ENCODE measurements around the gene DNAH6.

Gene DNAH6

DNA sequence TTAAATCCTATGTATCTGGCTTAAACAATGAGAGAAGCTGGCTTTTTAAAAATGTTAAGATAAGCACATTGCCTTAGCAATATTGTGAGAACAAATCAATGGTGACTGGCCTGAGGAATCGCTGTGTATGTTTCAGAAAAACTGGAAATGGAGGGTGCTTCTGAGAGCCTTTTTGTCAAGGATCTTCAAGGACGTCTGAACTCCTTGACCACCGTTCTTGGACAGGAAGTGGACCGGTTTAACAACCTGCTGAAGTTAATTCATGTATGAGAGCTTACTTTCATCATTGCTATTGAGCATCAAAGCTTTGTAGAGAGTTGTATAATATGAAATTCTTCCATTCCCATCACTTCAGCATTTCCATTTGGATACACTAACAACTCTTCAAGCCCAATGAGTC is 292.0 kb downstream of the DNAH6 start:
- DNase-seq = no peak

DNA sequence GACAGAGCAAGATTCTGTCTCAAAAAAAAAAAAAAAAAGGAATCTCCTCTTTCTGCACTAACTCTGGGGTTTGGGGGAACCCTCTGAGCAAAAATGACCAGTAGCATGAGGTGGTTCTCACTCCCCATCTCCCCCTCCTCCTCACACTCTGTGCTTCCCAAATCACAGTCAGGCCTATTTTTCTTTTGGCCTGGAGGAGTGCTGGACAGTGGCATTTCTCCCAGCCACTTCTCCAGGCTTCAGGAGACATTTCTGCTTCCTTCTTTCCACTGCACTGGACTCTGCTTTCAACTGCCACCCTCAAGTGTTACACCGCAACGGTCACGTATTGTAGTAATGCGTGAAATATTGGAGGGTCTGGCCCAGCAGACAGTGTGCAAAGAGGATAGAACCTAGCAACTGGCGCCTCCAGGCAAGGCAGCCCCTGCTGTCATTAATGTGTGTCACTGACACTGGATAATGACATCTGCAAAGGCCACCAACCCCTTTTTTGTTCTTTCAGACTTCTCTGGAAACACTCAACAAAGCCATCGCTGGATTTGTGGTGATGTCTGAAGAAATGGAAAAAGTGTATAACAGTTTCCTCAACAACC is 295.6 kb downstream of the DNAH6 start:
- no peak for DNase-seq

GRCh38 chr2:84815146-84815545 is 298.8 kb downstream of the DNAH6 start:
- no peak for DNase-seq

DNA sequence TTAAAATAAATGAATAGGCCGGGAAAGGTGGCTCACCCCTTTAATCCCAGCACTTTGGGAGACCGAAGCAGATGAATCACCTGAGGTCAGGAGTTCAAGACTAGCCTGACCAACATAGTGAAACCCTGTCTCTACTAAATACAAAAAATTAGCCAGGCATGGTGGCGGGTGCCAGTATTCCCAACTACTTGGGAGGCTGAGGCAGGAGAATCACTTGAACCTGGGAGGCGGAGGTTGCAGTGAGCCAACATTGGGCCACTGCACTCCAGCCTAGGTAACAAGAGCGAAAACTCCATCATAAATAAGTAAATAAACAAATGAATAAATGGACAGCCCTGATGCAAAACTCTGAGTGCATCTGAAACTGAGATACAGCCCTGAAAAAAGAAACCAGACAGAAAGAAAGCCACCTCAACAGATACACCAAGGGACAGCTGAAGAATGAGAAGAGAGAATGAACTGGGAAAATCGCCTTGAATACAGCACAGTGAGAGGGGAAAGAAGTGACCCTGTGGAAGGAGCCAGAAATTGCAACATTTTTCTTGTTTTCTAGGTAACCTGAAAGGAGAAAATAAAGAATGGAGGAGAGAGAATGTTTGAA is 300.2 kb downstream of the DNAH6 start:
- no peak for DNase-seq

GRCh38 chr2:84817239-84817655 is 300.9 kb downstream of the DNAH6 start:
- DNase-seq = no peak

- no peak for DNase-seq
Measured at GRCh38 chr2:84821806-84822205, 305.5 kb downstream of the DNAH6 start.

GRCh38 chr2:84823229-84823628 is 306.9 kb downstream of the DNAH6 start:
- DNase-seq = no peak

DNA sequence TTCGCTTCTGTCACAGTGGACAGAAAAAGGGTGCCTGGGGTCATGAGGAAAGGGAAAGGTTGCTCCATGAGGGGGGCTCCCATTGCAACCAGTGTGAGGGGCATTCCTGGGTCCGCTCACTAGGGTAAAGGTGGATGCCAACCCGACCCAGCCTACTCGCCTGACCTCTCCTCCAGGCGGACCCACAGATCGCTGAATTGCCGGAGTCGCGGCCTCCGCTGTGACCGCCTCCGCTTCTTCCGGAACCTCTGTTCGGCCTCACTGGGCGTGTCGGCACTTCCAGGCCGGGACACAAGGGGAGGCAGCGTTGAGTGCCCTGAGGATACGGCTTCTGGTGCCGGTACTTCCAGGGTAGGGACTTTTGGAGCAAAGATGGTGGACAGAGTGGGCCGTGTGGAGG is 307.5 kb downstream of the DNAH6 start:
- no peak for DNase-seq

DNA sequence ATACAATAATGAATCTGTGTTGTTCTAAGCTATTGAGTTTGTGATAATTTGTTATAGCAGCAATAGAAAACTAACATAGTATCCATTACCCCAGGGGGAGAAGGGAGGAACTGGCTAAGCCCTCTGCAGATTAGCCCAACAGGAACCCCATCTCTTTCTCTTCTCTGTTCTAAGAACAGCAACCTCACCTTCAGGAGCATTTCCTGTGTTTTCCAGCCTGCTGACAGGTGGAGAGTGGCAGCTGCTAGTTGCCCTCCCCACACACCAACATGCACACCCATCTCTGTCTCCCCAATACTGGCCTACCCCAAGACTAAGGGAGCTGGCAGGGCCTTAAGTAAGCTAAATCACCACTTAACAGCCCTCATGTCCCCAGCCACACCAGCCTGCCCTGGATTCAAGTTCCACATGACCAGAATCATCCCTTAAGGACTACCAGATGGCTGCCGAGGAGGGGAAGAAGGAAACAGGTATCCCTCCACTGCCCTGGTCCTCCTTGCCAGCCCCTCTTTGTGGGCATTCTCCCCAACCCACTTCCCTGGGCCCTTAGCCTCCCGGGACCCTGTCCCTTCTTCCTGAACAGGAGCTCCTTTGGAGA is 311.8 kb downstream of the DNAH6 start:
- no peak for DNase-seq

DNA sequence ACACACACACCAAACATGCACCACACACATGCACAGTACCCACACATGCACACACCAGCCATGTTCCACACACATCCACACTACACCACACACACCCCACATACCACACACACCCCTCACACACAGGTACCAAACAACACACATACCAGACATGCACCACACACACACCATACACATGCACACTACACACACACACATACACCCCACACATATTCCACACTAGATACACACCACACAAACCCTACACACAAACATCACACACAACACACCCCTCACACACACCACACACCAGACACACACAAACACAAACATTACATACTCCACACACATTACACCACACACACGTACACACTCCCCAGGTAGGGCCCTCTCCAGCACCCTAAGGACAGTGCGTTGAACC is 313.4 kb downstream of the DNAH6 start:
- DNase-seq = no peak

GRCh38 chr2:84830095-84830494 is 313.8 kb downstream of the DNAH6 start:
- DNase-seq = no peak

- DNase-seq = no peak
Measured at GRCh38 chr2:84830758-84831500, 314.6 kb downstream of the DNAH6 start.

DNA sequence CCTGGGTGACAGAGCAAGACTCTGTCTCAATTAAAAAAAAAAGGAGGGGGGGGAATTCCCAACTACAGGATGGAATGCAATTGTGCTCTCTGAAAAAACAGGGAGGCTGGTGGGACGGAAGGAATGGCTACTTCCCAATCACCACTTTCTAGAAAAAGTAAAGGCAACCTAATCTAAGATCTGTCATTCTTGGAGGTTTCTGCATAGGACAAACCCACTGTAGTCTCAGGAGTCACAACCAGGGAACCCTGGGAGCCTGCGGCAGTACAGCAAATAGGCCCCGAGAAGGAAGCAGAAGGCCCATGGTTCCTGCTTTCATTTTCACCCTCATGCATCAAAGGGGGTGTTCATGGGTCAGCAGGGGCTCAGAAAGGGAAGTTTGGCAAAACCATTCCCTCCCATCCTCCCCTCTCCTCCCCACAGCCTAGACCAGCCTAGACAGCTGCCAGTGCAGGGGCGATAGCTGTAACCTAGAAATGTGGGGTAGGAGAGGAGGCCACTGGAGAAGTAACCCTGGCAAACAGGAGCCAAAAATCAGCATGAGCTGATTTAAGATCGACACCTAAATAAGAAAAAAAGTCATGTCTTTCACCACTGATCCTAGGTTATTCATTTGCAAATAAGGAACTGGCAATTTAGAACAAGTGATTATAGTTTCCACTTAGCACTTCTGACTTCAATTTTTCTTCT is 316.6 kb downstream of the DNAH6 start:
- DNase-seq = no peak

DNA sequence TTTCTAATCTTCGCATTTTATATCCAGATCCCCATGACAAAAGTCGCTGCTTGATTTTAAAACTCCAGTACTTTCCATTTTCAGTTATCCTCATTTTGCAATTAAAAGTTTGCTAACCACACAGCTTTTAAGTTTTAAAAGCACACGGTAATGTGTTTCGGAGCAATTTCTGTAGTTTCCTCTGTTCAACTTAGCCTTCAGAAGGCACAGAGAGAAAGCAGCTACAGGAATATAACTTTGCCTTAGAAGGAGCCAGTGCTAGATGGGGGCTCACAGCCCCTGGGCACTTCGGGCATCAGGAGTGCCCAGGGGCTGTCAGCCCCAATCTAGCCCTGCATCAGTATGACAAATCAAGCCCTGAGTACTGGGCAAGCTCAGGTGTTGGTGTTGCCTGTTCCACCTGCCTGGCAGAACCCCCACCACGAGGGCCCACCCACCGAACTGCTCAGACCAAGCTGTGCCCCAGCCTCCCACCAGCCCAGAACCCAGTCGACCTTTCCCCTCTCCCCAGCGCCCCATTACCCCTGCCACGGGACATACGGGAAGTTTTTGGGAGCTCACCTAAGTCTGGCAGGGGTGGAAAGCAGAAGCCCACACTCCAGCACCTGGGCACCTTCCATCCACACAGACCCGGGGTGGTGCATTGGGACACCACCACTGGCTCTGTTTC is 317.3 kb downstream of the DNAH6 start:
- no peak for DNase-seq

- no peak for DNase-seq
Measured at GRCh38 chr2:84836215-84836614, 319.9 kb downstream of the DNAH6 start.

- DNase-seq = no peak
Measured at GRCh38 chr2:84838434-84839145, 322.3 kb downstream of the DNAH6 start.

DNA sequence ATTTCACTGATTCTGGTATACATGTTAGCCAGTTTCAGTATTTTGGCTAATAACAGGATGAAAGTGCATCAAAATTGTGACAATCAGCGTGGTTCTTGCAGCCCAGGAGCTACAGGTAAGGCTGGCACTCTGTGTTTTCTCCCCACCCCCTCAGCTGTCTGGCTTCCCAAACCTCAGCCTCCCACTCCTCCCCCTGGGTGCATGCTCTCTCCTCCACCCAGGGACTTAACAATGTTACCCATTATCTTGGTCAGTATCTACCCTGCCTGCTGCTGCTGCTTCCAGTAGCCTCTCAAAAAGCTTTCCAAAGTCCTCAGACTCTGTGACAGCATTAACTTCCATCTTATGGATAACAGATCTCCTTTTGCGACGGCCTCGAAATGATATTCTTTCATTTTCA is 323.6 kb downstream of the DNAH6 start:
- no peak for DNase-seq

GRCh38 chr2:84840306-84840705 is 324.0 kb downstream of the DNAH6 start:
- DNase-seq = no peak

DNA sequence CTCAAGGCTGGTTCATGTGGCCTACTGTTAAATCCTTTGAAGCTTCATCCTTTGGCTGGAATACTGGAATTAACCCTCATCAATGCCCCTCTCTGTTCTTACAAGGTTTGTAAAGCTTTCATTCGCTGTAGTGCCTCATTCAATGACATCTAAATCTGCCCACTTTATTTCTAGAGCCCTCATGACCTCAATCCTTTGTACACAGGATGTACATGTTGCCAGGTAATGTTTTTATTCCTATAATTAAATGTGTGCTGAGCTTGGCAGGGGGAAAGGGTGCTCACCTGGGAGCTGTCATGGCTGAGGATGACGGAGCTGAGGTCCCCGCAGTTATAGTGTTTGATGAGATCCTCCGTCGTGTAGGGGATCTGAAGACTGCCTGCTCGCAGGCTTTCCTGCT is 325.3 kb downstream of the DNAH6 start:
- no peak for DNase-seq

- no peak for DNase-seq
Measured at GRCh38 chr2:84844141-84844540, 327.8 kb downstream of the DNAH6 start.

DNA sequence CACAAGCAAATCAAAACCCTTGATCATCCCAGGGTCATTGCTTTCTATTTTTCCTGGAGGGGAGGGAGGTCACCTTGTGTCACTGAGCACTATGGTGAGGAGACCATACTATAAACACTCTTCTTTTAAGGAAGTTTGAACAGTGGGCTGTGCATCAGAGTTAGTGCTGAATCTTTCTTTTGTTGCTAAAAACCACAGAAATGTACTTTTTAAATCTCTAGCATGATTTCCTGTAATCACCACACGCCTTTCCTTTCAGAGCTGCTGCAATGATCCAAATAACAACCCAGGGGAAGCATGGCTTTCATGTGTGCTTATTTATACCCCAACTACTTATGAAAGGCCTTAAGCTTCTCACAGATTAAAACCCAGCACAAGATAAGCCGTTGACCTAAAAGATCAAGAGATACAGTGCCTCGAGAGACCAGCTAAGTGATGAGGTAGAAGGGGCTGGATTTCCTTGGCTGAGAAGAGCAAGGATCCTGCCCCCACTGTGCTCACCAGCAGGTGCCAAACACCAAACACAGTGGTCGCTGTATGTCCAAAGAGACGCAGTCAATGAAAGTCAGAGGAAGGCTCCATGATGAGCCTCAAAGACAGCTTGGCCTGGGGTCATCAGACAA is 329.9 kb downstream of the DNAH6 start:
- DNase-seq = no peak

DNA sequence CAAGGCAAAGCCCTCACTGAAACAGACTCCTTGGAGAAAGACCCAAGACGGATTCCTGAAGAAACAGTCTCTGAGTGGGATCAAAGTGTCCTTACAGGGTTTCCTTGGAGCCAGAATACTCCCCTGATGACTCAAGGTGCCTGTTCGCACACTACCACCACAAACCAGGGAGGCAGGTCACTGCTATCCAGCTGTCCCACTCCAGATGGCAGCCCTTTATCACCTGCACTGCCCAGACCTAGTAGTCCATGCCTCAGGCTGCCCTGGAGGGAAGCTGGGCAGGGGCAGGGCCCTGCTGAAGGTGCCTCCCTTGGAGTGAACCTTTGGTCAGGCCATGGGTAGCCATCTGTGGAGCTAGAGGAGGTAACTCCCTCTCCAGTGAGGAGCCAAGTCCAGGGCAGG is 330.4 kb downstream of the DNAH6 start:
- no peak for DNase-seq

All from activated CD4-positive, alpha-beta T cell treated with anti-CD3 and anti-CD28 coated beads, Interleukin-2, amount 50 U/mL, for 1 hour (primary cell).